ENCODE data around the gene ADAMTS8. TPM values are rescaled to one million over a fixed set of nuclear protein-coding genes. Genes with fewer than 3 reads are reported as not detected.

Gene ADAMTS8
- total and polyA plus RNA-seq, 2 donors (not counting 3 experiments of a cell fraction or from before 2014, with no cell fraction given): not detected

DNA sequence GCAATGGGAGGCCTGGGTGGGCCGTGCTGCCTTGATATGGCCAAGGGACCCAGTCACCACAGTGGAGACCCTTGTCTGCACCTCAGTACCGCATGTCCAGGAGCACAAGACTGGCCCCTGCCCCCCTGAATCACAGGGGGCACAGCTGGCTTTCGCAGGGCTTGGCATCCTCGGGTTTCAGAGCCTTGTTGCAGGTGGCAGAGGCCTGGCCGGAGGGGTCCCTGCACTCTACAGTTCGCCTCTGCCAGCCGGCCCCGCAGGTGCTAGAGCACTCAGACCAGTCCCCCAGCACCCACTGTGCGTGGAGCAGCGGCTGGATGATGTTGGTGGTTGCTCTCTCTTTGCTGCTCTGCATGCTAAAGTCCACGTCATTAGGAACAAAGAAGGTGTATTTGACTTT is 23.0 kb downstream of the ADAMTS8 start:
- dilution Hi-C loops (cut with MboI; ENCODE audit: extremely low pct_ligation_motif_present, low sequenced_read_pairs) (no loop called here), intact Hi-C loops (cut with micrococcal nuclease) (no loop called here)
- no peak for FAIRE-seq
- Histone ChIP-seq H3K27ac (ENCODE audit: insufficient read depth, low read depth, low read length) (no peak overlapping the region), H3K4me3 (replicated peaks in 1 of 3; ENCODE audit: insufficient read depth in 1 of 3, low read depth in 1 of 3, low read length in 3 of 3) (no peak overlapping the region), H2AFZ (ENCODE audit: low read depth, low read length) (no peak overlapping the region), H3K36me3 (ENCODE audit: control insufficient read depth in 2 of 2, extremely low read depth in 1 of 2, insufficient read depth in 2 of 2, low read length in 2 of 2) (no peaks in the 10 kb centered on the region), H3K4me2 (ENCODE audit: insufficient read depth, low read length) (no peak overlapping the region), H3K27me3 (ENCODE audit: control insufficient read depth in 2 of 2, insufficient read depth in 2 of 2, low read length in 2 of 2) (no peaks in the 10 kb centered on the region), H3K9me3 (replicated peaks; ENCODE audit: control insufficient read depth, insufficient read depth, low read length) (no peaks in the 10 kb centered on the region), H3K4me1 (ENCODE audit: control insufficient read depth, extremely low read depth, insufficient read depth, low read length) (no peaks in the 10 kb centered on the region), H3K9me1 (replicated peaks; ENCODE audit: control insufficient read depth, extremely low read depth, insufficient read depth, low read length) (no peaks in the 10 kb centered on the region), H3K9ac (replicated peaks; ENCODE audit: extremely low read depth, insufficient read depth, low read length) (no peak overlapping the region), H3K79me2 (ENCODE audit: control insufficient read depth, insufficient read depth, low read length) (no peaks in the 10 kb centered on the region), H4K20me1 (replicated peaks; ENCODE audit: control insufficient read depth, extremely low read depth, insufficient read depth, low read length) (no peaks in the 10 kb centered on the region)
- CTCF ChIA-PET: interaction anchor here (1.5 kb wide), 1 partner anchor 457 kb away, joined by 5 read pairs; no protein-coding TSS in a partner anchor
- BruUV-seq (replicated peaks): no TSS peak
- no peak for TF ChIP-seq MYC (IDR thresholded peaks at IDR 0.05; ENCODE audit: low read depth, low read length)
- TF ChIP-seq FOS (IDR thresholded peaks at IDR 0.05; ENCODE audit: borderline replicate concordance, insufficient read depth, low read length): no peak
- TF ChIP-seq EZH2 (IDR thresholded peaks at IDR 0.05; ENCODE audit: borderline replicate concordance, low read depth, low read length, severe bottlenecking): no peak
- TF ChIP-seq, protein P1, sequence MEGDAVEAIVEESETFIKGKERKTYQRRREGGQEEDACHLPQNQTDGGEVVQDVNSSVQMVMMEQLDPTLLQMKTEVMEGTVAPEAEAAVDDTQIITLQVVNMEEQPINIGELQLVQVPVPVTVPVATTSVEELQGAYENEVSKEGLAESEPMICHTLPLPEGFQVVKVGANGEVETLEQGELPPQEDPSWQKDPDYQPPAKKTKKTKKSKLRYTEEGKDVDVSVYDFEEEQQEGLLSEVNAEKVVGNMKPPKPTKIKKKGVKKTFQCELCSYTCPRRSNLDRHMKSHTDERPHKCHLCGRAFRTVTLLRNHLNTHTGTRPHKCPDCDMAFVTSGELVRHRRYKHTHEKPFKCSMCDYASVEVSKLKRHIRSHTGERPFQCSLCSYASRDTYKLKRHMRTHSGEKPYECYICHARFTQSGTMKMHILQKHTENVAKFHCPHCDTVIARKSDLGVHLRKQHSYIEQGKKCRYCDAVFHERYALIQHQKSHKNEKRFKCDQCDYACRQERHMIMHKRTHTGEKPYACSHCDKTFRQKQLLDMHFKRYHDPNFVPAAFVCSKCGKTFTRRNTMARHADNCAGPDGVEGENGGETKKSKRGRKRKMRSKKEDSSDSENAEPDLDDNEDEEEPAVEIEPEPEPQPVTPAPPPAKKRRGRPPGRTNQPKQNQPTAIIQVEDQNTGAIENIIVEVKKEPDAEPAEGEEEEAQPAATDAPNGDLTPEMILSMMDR (IDR thresholded peaks at IDR 0.05; ENCODE audit: extremely low read depth in 1 of 2, insufficient read depth in 1 of 2, low read depth in 1 of 2, low read length in 2 of 2): no peak
- no peak for TF ChIP-seq POLR2A (IDR thresholded peaks at IDR 0.05; ENCODE audit: low read depth, low read length)
- TF ChIP-seq POLR2AphosphoS5 (IDR thresholded peaks at IDR 0.05; ENCODE audit: insufficient read depth, low read depth, low read length): no peak
- no peak for TF ChIP-seq JUN (IDR thresholded peaks at IDR 0.05; ENCODE audit: borderline replicate concordance, insufficient read depth, insufficient read length, low read depth)
- TF ChIP-seq GATA2 (IDR thresholded peaks at IDR 0.05; ENCODE audit: insufficient read depth, insufficient read length, low read depth, low read length): no peak
- TF ChIP-seq, protein P2, sequence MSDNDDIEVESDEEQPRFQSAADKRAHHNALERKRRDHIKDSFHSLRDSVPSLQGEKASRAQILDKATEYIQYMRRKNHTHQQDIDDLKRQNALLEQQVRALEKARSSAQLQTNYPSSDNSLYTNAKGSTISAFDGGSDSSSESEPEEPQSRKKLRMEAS (IDR thresholded peaks at IDR 0.05; ENCODE audit: insufficient read depth, insufficient read length): no peak
- POLR2A ChIA-PET: no interaction called here
- no peak for DNase-seq (ENCODE audit: low read depth, low spot score)

Data from endothelial cell of umbilical vein (primary cell).